Measurements from ENCODE around the gene UTP14A. TPM values are rescaled to one million over a fixed set of nuclear protein-coding genes. Genes with fewer than 3 reads are reported as not detected.

Gene UTP14A
- total RNA-seq, 1 donor from 2014 or later: 24.1 TPM

DNA sequence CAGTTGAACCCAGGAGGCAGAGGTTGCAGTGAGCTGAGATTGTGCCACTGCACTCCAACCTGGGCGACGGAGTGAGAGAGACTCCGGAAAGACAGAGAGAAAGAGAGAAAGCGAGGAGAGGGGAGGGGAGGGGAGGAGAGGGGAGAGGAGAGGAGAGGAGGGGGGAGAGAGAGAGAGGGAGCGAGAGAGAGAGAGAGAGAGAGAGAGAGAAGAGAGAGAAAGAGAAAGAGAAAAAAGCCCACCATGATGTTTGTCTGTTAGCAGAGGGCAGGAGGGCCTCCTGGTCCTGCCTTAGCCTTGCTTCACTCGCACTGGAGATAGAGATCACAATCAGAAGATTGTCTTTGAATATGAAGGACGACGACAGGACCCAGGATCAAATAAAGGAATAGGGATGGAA, 57.8 kb downstream of the UTP14A start:
- no peak overlapping the region for H3K27ac Mint-ChIP-seq (ENCODE audit: unreplicated experiment)
- no peak for DNase-seq (ENCODE audit: low read depth, low spot score)
- H3K36me3 Mint-ChIP-seq (ENCODE audit: low read depth): no peaks in the 10 kb centered on the region
- peaks cover 32% of the 10 kb centered on the region for H3K4me1 Mint-ChIP-seq
- TF ChIP-seq, protein P1, sequence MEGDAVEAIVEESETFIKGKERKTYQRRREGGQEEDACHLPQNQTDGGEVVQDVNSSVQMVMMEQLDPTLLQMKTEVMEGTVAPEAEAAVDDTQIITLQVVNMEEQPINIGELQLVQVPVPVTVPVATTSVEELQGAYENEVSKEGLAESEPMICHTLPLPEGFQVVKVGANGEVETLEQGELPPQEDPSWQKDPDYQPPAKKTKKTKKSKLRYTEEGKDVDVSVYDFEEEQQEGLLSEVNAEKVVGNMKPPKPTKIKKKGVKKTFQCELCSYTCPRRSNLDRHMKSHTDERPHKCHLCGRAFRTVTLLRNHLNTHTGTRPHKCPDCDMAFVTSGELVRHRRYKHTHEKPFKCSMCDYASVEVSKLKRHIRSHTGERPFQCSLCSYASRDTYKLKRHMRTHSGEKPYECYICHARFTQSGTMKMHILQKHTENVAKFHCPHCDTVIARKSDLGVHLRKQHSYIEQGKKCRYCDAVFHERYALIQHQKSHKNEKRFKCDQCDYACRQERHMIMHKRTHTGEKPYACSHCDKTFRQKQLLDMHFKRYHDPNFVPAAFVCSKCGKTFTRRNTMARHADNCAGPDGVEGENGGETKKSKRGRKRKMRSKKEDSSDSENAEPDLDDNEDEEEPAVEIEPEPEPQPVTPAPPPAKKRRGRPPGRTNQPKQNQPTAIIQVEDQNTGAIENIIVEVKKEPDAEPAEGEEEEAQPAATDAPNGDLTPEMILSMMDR (conservative IDR thresholded peaks at IDR 0.05): no peak
- H3K9me3 Mint-ChIP-seq: no peaks in the 10 kb centered on the region
- H3K27me3 Mint-ChIP-seq (ENCODE audit: low read depth): peaks cover 2% of the 10 kb centered on the region
- no peak overlapping the region for H3K4me3 Mint-ChIP-seq

DNA sequence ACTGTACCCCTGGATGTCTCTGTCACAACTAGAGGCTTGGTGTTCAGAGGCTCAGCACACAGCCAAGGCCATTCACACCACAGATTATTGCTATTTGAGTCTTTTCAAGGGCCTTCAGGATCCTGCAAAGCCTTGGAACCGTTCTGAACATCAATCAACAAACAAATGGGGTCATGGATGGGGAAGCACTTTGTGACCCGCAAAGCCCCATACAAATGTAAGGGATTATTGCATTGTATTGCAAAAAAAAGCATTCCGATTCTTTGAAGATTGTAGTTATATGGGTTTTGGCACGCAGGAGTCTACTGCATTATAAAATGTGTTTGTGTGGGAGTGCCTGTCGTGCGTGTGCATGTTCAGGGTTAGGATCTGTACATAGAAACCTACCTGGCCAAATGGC, 59.2 kb downstream of the UTP14A start:
- Mint-ChIP-seq H3K9me3 (peaks cover 1% of the 10 kb centered on the region), H3K4me3 (no peak overlapping the region), H3K36me3 (ENCODE audit: low read depth) (no peaks in the 10 kb centered on the region), H3K4me1 (peaks cover 19% of the 10 kb centered on the region), H3K27me3 (ENCODE audit: low read depth) (no peaks in the 10 kb centered on the region), H3K27ac (ENCODE audit: unreplicated experiment) (no peak overlapping the region)
- TF ChIP-seq, protein P1 (conservative IDR thresholded peaks at IDR 0.05): no peak
- DNase-seq (ENCODE audit: low read depth, low spot score): no peak

DNA sequence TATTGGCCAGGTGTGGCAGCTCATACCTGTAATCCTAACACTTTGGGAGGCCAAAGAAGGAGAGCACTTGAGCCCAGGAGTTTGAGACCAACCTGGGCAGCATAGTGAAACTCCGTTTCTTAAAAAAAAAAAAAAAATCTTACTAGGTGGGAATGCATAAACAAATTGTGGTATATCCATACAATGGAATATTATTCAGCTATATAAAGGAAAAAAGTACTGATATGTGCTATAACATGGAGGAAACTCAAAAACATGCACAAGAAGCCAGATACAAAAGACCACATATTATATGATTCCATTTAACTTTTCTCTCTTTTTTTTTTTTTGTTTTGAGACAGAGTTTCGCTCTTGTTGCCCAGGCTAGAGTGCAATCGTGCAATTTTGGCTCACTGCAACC, 63.0 kb downstream of the UTP14A start:
- Mint-ChIP-seq H3K36me3 (ENCODE audit: low read depth) (no peaks in the 10 kb centered on the region), H3K27ac (ENCODE audit: unreplicated experiment) (no peak overlapping the region), H3K27me3 (ENCODE audit: low read depth) (peaks cover 8% of the 10 kb centered on the region), H3K4me1 (peaks cover 5% of the 10 kb centered on the region), H3K4me3 (no peak overlapping the region), H3K9me3 (peaks cover 3% of the 10 kb centered on the region)
- DNase-seq (ENCODE audit: low read depth, low spot score): no peak
- TF ChIP-seq, protein P1 (conservative IDR thresholded peaks at IDR 0.05): no peak

DNA sequence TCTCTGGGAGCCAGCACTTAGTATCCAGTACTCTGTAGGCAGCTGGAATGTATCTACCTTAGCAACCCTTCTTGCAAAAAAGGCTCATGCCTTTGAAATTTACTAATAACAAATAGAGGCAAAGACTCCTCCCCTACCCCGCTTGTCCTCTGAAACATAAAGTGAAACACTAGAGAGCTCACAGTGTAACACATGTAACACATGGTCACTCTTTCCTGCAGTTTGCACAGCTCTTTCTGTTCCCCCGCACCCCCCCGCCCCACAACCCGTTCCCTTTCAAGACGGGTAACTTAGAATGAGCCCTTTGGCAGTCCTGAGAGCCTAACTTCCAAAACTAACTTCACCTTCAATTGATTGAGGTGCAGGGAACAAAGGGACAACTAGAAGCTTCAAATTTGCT, 70.5 kb downstream of the UTP14A start:
- H3K27me3 Mint-ChIP-seq (ENCODE audit: low read depth): peaks cover 11% of the 10 kb centered on the region
- H3K4me1 Mint-ChIP-seq: peaks cover 5% of the 10 kb centered on the region
- H3K27ac Mint-ChIP-seq (ENCODE audit: unreplicated experiment): no peak overlapping the region
- H3K36me3 Mint-ChIP-seq (ENCODE audit: low read depth): no peaks in the 10 kb centered on the region
- H3K9me3 Mint-ChIP-seq: no peaks in the 10 kb centered on the region
- DNase-seq (ENCODE audit: low read depth, low spot score): no peak
- no peak overlapping the region for H3K4me3 Mint-ChIP-seq
- TF ChIP-seq, protein P1 (conservative IDR thresholded peaks at IDR 0.05): no peak

Other genes with a start within 250 kb of the UTP14A start
- 0.32 and 0.40 TPM in 2 replicates for gene XPNPEP2, start 167.2 kb upstream of the UTP14A start, total RNA-seq
- not detected in 2 replicates for gene SASH3, start 126.2 kb upstream of the UTP14A start, total RNA-seq
- 25.0 and 27.9 TPM in 2 replicates for gene ZDHHC9, start 62.3 kb upstream of the UTP14A start, total RNA-seq
- 46.2 and 53.7 TPM in 2 replicates for gene BCORL1, start 76.5 kb downstream of the UTP14A start, total RNA-seq
- gene ELF4, start 204.3 kb downstream of the UTP14A start, total RNA-seq: 0.86 and 1.0 TPM in 2 replicates

All from neural crest cell (in vitro differentiated cells).